GM19452 (cell line): Measurements from ENCODE around the gene MAF.

Source experiments
- ATAC-seq: cut with Tn5 transposase; IDR thresholded peaks from one replicate; pipeline ENCODE4 v1.9.1; 2021; ENCODE audit not compliant: unreplicated experiment

Gene MAF

GRCh38 chr16:79592186-79592585, 8.4 kb downstream of the MAF start:
- ATAC-seq, result no peak

- no peak for ATAC-seq
Measured at GRCh38 chr16:79589601-79590102, 10.9 kb downstream of the MAF start.

GRCh38 chr16:79587897-79588296, 12.6 kb downstream of the MAF start:
- ATAC-seq, result no peak

GRCh38 chr16:79587296-79587695, 13.2 kb downstream of the MAF start:
- no peak for ATAC-seq

GRCh38 chr16:79582789-79583188, 17.7 kb downstream of the MAF start:
- ATAC-seq, result no peak

GRCh38 chr16:79580453-79581191, 19.9 kb downstream of the MAF start:
- ATAC-seq, result no peak

GRCh38 chr16:79576602-79577001, 23.9 kb downstream of the MAF start:
- no peak for ATAC-seq

GRCh38 chr16:79573884-79574283, 26.7 kb downstream of the MAF start:
- ATAC-seq, result no peak

GRCh38 chr16:79573071-79573470, 27.5 kb downstream of the MAF start:
- ATAC-seq, result no peak

- ATAC-seq, result no peak
Measured at GRCh38 chr16:79571903-79572535, 28.5 kb downstream of the MAF start.

- no peak for ATAC-seq
Measured at GRCh38 chr16:79571065-79571902, 29.3 kb downstream of the MAF start.

GRCh38 chr16:79564671-79565107, 35.8 kb downstream of the MAF start:
- no peak for ATAC-seq

GRCh38 chr16:79563921-79564320, 36.6 kb downstream of the MAF start:
- ATAC-seq, result no peak

- no peak for ATAC-seq
Measured at GRCh38 chr16:79562166-79562823, 38.2 kb downstream of the MAF start.

- ATAC-seq, result no peak
Measured at GRCh38 chr16:79561729-79562128, 38.8 kb downstream of the MAF start.

GRCh38 chr16:79560923-79561322, 39.6 kb downstream of the MAF start:
- no peak for ATAC-seq

GRCh38 chr16:79560318-79560717, 40.2 kb downstream of the MAF start:
- ATAC-seq, result no peak

- ATAC-seq, result no peak
Measured at GRCh38 chr16:79559532-79559931, 41.0 kb downstream of the MAF start.

- ATAC-seq, result no peak
Measured at GRCh38 chr16:79557421-79557820, 43.1 kb downstream of the MAF start.

GRCh38 chr16:79554912-79555311, 45.6 kb downstream of the MAF start:
- ATAC-seq, result no peak

GRCh38 chr16:79550373-79550772, 50.2 kb downstream of the MAF start:
- ATAC-seq, result no peak
